GM12874 (cell line): ENCODE data around the gene KLHDC8B.

Experiments
- CTCF ChIP-seq: IDR thresholded peaks from 2 replicates; pipeline ENCODE4 v1.5.1; 2011; ENCODE audit warnings: low read depth, mild to moderate bottlenecking, control low read depth, low read length, moderate library complexity; ENCODE audit not compliant: insufficient read depth

The KLHDC8B gene

GRCh38 chr3:49131040-49131439, 40.4 kb upstream of the KLHDC8B start:
- no peak for TF ChIP-seq CTCF

DNA sequence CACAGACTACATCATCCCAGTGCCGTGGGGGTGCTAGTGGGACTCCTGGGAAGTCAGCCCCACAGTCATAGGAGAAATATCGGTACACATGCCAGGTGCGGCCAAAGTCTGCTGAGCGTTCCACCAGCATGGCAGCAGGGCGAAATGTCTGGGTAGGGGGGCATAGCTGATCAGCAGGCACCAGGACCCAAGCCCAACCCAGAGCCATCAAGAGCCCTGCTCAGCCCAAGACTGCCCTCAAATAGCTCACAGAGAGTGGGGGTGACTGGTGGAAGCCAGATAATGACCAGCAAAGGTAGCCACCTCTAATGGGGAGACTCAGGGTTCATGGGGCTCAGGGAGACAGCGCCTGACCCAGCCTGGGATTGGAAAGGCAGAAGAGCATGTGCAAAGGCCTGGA, 39.8 kb upstream of the KLHDC8B start:
- TF ChIP-seq CTCF = no peak

- TF ChIP-seq CTCF = no peak
Measured at GRCh38 chr3:49132073-49132436, 39.3 kb upstream of the KLHDC8B start.

- TF ChIP-seq CTCF = no peak
Measured at GRCh38 chr3:49132437-49133225, 38.8 kb upstream of the KLHDC8B start, which contains the start of gene LAMB2. LAMB2 (minus strand) TSS chr3:49133050; CDS start chr3:49132867, 183 bp downstream.

DNA sequence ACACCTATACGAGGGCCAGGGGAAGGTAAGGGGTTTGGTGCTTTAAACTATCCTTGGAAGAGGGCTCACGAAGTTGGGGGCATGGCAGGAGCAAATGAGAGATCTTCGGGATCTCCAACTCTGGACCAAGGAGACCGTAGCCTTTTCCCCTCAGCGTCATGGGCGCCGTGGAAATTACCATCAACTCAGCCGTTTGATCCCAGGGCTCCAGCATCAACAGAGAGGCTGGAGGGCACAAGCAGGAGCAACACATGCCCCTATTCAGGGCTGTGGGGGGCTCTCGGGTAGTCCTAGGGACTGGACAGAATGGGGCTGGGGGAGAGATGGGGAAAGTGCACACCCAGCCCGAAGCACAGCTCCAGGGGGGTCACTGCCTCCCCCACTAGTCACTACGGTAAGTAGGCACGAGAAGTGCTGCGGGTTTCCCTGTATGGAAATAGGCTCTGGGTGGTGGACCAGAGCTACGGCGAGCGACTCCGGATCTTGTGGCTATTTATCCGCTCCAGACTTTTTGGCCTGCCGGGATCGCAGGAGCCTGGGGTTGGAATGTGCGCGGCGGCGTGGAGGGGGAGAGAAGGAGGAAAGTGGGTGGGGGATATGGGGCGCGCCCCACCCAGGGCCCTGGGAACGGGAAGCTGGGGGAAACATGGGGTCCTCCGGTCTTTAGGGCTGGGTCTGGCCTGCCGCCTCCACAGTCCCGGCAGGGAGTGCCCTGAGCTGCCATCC, 38.0 kb upstream of the KLHDC8B start:
- TF ChIP-seq CTCF = no peak

DNA sequence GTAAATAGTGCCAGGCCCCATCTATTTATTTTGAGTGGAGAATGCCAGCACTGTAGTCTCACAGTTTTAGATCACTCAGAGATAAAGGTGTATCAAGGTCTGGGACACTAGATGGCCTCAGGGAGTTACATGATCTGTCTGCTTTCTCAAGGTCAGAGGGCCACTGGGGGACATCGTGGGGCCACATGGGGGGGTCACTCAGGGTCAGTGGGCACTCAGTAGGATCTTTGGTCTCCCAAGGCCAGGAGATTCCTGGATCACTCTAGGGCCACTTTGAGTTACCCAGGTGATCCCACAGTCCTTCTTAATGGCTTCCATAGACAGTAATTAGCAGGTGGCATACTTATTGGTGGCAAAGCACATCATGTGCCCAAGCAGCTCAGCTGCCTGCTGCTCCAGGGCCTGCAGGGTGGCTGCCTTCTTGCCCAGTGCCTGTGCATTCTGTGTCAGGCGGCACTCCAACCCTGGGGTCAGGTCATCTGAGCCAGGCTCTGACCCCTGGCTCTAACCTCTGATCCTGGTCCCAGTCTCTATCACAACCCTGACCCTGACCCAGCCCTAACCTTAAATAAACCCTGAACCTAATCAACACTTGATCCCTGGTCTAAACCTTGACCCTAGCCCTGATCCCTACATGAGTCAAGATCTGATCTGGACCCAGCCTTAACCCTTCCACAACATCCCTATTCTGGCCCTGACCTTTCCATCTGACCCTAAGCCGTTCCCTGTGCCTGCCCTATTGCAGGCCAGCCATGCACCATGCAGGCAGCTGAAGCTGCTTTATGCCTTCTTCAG, 36.7 kb upstream of the KLHDC8B start:
- TF ChIP-seq CTCF = no peak

- no peak for TF ChIP-seq CTCF
Measured at GRCh38 chr3:49135499-49135898, 35.9 kb upstream of the KLHDC8B start.
